ENCODE data around the gene RBFOX1.

The RBFOX1 gene

GRCh38 chr16:7450440-7450839, 117.8 kb downstream of the RBFOX1 start:
- Histone ChIP-seq H3K27me3 (replicated peaks) (no peaks in the 10 kb centered on the region), H3K36me3 (replicated peaks) (no peaks in the 10 kb centered on the region), H3K27ac (no peak overlapping the region), H3K4me3 (ENCODE audit: low read depth, low read length) (no peak overlapping the region)
- TF ChIP-seq CTCF (IDR thresholded peaks at IDR 0.05; ENCODE audit: low read depth, low read length, missing control alignments): no peak
- in situ Hi-C loops (cut with HindIII; ENCODE audit: low pct_ligation_motif_present, low sequenced_read_pairs): no loop called here
- no peak for DNase-seq

GRCh38 chr16:7452090-7452489, 119.4 kb downstream of the RBFOX1 start:
- H3K27me3 ChIP-seq (replicated peaks): no peaks in the 10 kb centered on the region
- DNase-seq: no peak
- no peak overlapping the region for H3K4me3 ChIP-seq (ENCODE audit: low read depth, low read length)
- TF ChIP-seq CTCF (IDR thresholded peaks at IDR 0.05; ENCODE audit: low read depth, low read length, missing control alignments): no peak
- H3K36me3 ChIP-seq (replicated peaks): no peaks in the 10 kb centered on the region
- H3K27ac ChIP-seq: no peak overlapping the region
- in situ Hi-C loops (cut with HindIII; ENCODE audit: low pct_ligation_motif_present, low sequenced_read_pairs): no loop called here

- Histone ChIP-seq H3K27me3 (replicated peaks) (no peaks in the 10 kb centered on the region), H3K27ac (no peak overlapping the region), H3K36me3 (replicated peaks) (no peaks in the 10 kb centered on the region), H3K4me3 (ENCODE audit: low read depth, low read length) (no peak overlapping the region)
- in situ Hi-C loops (cut with HindIII; ENCODE audit: low pct_ligation_motif_present, low sequenced_read_pairs): no loop called here
- no peak for DNase-seq
- TF ChIP-seq CTCF (IDR thresholded peaks at IDR 0.05; ENCODE audit: low read depth, low read length, missing control alignments): no peak
These were observed 123.6 kb downstream of the RBFOX1 start for GRCh38 chr16:7456211-7456610.

GRCh38 chr16:7458144-7458543, 125.5 kb downstream of the RBFOX1 start:
- no peaks in the 10 kb centered on the region for H3K36me3 ChIP-seq (replicated peaks)
- H3K27me3 ChIP-seq (replicated peaks): no peaks in the 10 kb centered on the region
- H3K4me3 ChIP-seq (ENCODE audit: low read depth, low read length): no peak overlapping the region
- DNase-seq: no peak
- in situ Hi-C loops (cut with HindIII; ENCODE audit: low pct_ligation_motif_present, low sequenced_read_pairs): no loop called here
- TF ChIP-seq CTCF (IDR thresholded peaks at IDR 0.05; ENCODE audit: low read depth, low read length, missing control alignments): no peak
- H3K27ac ChIP-seq: no peak overlapping the region

GRCh38 chr16:7470344-7470743, 137.7 kb downstream of the RBFOX1 start:
- DNase-seq: no peak
- Histone ChIP-seq H3K36me3 (replicated peaks) (no peaks in the 10 kb centered on the region), H3K27me3 (replicated peaks) (no peaks in the 10 kb centered on the region), H3K27ac (no peak overlapping the region), H3K4me3 (ENCODE audit: low read depth, low read length) (no peak overlapping the region)
- in situ Hi-C loops (cut with HindIII; ENCODE audit: low pct_ligation_motif_present, low sequenced_read_pairs): no loop called here
- no peak for TF ChIP-seq CTCF (IDR thresholded peaks at IDR 0.05; ENCODE audit: low read depth, low read length, missing control alignments)

GRCh38 chr16:7471268-7471667, 138.6 kb downstream of the RBFOX1 start:
- H3K27ac ChIP-seq: no peak overlapping the region
- in situ Hi-C loops (cut with HindIII; ENCODE audit: low pct_ligation_motif_present, low sequenced_read_pairs): no loop called here
- TF ChIP-seq CTCF (IDR thresholded peaks at IDR 0.05; ENCODE audit: low read depth, low read length, missing control alignments): no peak
- H3K4me3 ChIP-seq (ENCODE audit: low read depth, low read length): no peak overlapping the region
- no peaks in the 10 kb centered on the region for H3K27me3 ChIP-seq (replicated peaks)
- no peak for DNase-seq
- no peaks in the 10 kb centered on the region for H3K36me3 ChIP-seq (replicated peaks)

Measured in brain microvascular endothelial cell (primary cell).